ENCODE results near the gene AMY2B. TPM values are rescaled to one million over a fixed set of nuclear protein-coding genes. Genes with fewer than 3 reads are reported as not detected.
"Not testable (repeated sequence)": the region's sequence is repeated elsewhere in the genome, so short reads cannot be mapped to it uniquely, and the experiment has no call there.

The AMY2B gene
- total RNA-seq (10 to 100 TPM; 40.0 to 62.1 TPM), polyA plus RNA-seq (ENCODE audit: insufficient read length in 2 of 2) (10 to 100 TPM; 21.3 to 31.7 TPM)
- long read RNA-seq, donor 1, full-length matches to known transcripts, result 4 of 4 reads
- long read RNA-seq, donor 1, partial matches to known transcripts, result 0 of 4 reads
- long read RNA-seq, donor 1, other reads (novel, unspliced or antisense), result 0 of 4 reads
- long read RNA-seq, donor 2, result 0 reads
- long read RNA-seq, donor 3, result 0 reads
- long read RNA-seq, donor 4, partial matches to known transcripts, result 8 of 11 reads
- long read RNA-seq, donor 4, other reads (novel, unspliced or antisense), result 0 of 11 reads

- not testable (repeated sequence) for DNase-seq (ENCODE audit: low read depth in 4 of 6, low spot score in 6 of 6); H3K4me1 ChIP-seq (ENCODE audit: control insufficient read depth, insufficient read depth, low read length); H3K36me3 ChIP-seq (ENCODE audit: control insufficient read depth, insufficient read depth, low read length); H3K9me3 ChIP-seq (ENCODE audit: control insufficient read depth, insufficient read depth, low read length); H3K27ac ChIP-seq (ENCODE audit: low read depth, low read length); H3K27me3 ChIP-seq (ENCODE audit: control insufficient read depth, insufficient read depth, low read length); H3K4me3 ChIP-seq (ENCODE audit: low read depth, low read length)
- no CpG with 5 or more reads among the region's 2 CpGs for WGBS (ENCODE audit: insufficient coverage)
Observed at GRCh38 chr1:103571289-103571688, at the start of gene AMY2B. AMY2B (plus strand) TSS chr1:103571589; CDS start chr1:103571603, 14 bp downstream.

GRCh38 chr1:103523346-103523745 is 48.0 kb upstream of the AMY2B start:
- DNase-seq (ENCODE audit: low read depth in 4 of 6, low spot score in 6 of 6), result no peak
- no peaks in the 10 kb centered on the region for H3K9me3 ChIP-seq (ENCODE audit: control insufficient read depth, insufficient read depth, low read length)
- no peak overlapping the region for H3K4me3 ChIP-seq (ENCODE audit: low read depth, low read length)
- H3K36me3 ChIP-seq (ENCODE audit: control insufficient read depth, insufficient read depth, low read length), result no peaks in the 10 kb centered on the region
- H3K4me1 ChIP-seq (ENCODE audit: control insufficient read depth, insufficient read depth, low read length), result no peaks in the 10 kb centered on the region
- H3K27me3 ChIP-seq (ENCODE audit: control insufficient read depth, insufficient read depth, low read length), result no peaks in the 10 kb centered on the region
- no CpG with 5 or more reads among the region's 3 CpGs for WGBS (ENCODE audit: insufficient coverage)
- no peak overlapping the region for H3K27ac ChIP-seq (ENCODE audit: low read depth, low read length)

GRCh38 chr1:103525114-103525606 is 46.2 kb upstream of the AMY2B start:
- Histone ChIP-seq H3K4me3 (ENCODE audit: low read depth, low read length) (peak overlapping the region; percentile 41), H3K9me3 (ENCODE audit: control insufficient read depth, insufficient read depth, low read length) (no peaks in the 10 kb centered on the region), H3K27me3 (ENCODE audit: control insufficient read depth, insufficient read depth, low read length) (no peaks in the 10 kb centered on the region), H3K36me3 (ENCODE audit: control insufficient read depth, insufficient read depth, low read length) (peaks cover 2% of the 10 kb centered on the region), H3K4me1 (ENCODE audit: control insufficient read depth, insufficient read depth, low read length) (no peaks in the 10 kb centered on the region), H3K27ac (ENCODE audit: low read depth, low read length) (no peak overlapping the region)
- WGBS (ENCODE audit: insufficient coverage), result no CpG with 5 or more reads among the region's 34 CpGs
- peak in 4 of 6 donors; percentile 11 to 73 (median 46) for DNase-seq (ENCODE audit: low read depth in 4 of 6, low spot score in 6 of 6)

GRCh38 chr1:103525607-103526507 is 45.5 kb upstream of the AMY2B start, which contains the start of gene RNPC3:
RNPC3 (plus strand) TSS chr1:103525699; CDS start chr1:103526071, 372 bp downstream.
- no peaks in the 10 kb centered on the region for H3K9me3 ChIP-seq (ENCODE audit: control insufficient read depth, insufficient read depth, low read length)
- H3K4me1 ChIP-seq (ENCODE audit: control insufficient read depth, insufficient read depth, low read length), result no peaks in the 10 kb centered on the region
- DNase-seq (ENCODE audit: low read depth in 4 of 6, low spot score in 6 of 6), result peak; percentile 81 to 98 (median 94)
- WGBS (ENCODE audit: insufficient coverage), result under 1% methylated on average over 44 of the region's 62 CpGs
- H3K4me3 ChIP-seq (ENCODE audit: low read depth, low read length), result peak within 1 kb of the TSS; percentile 95
- peaks cover 2% of the 10 kb centered on the region for H3K36me3 ChIP-seq (ENCODE audit: control insufficient read depth, insufficient read depth, low read length)
- H3K27me3 ChIP-seq (ENCODE audit: control insufficient read depth, insufficient read depth, low read length), result no peaks in the 10 kb centered on the region
- H3K27ac ChIP-seq (ENCODE audit: low read depth, low read length), result peak within 1 kb of the TSS; percentile 90

- Histone ChIP-seq H3K4me3 (ENCODE audit: low read depth, low read length) (no peak overlapping the region), H3K36me3 (ENCODE audit: control insufficient read depth, insufficient read depth, low read length) (peaks cover 2% of the 10 kb centered on the region), H3K27me3 (ENCODE audit: control insufficient read depth, insufficient read depth, low read length) (no peaks in the 10 kb centered on the region), H3K4me1 (ENCODE audit: control insufficient read depth, insufficient read depth, low read length) (no peaks in the 10 kb centered on the region), H3K27ac (ENCODE audit: low read depth, low read length) (no peak overlapping the region), H3K9me3 (ENCODE audit: control insufficient read depth, insufficient read depth, low read length) (no peaks in the 10 kb centered on the region)
- DNase-seq (ENCODE audit: low read depth in 4 of 6, low spot score in 6 of 6), result no peak
- 20% methylated on average over 1 of the region's 2 CpGs for WGBS (ENCODE audit: insufficient coverage)
Observed at GRCh38 chr1:103527331-103527730, 44.1 kb upstream of the AMY2B start.

- H3K27ac ChIP-seq (ENCODE audit: low read depth, low read length), result no peak overlapping the region
- H3K27me3 ChIP-seq (ENCODE audit: control insufficient read depth, insufficient read depth, low read length), result no peaks in the 10 kb centered on the region
- H3K4me3 ChIP-seq (ENCODE audit: low read depth, low read length), result no peak overlapping the region
- DNase-seq (ENCODE audit: low read depth in 4 of 6, low spot score in 6 of 6), result no peak
- no peaks in the 10 kb centered on the region for H3K4me1 ChIP-seq (ENCODE audit: control insufficient read depth, insufficient read depth, low read length)
- peaks cover 2% of the 10 kb centered on the region for H3K36me3 ChIP-seq (ENCODE audit: control insufficient read depth, insufficient read depth, low read length)
- no peaks in the 10 kb centered on the region for H3K9me3 ChIP-seq (ENCODE audit: control insufficient read depth, insufficient read depth, low read length)
- 93% methylated on average over 6 of the region's 8 CpGs for WGBS (ENCODE audit: insufficient coverage)
Observed at GRCh38 chr1:103529746-103530145, 41.6 kb upstream of the AMY2B start.

GRCh38 chr1:103538226-103538625 is 33.2 kb upstream of the AMY2B start:
- Histone ChIP-seq H3K27ac (ENCODE audit: low read depth, low read length) (no peak overlapping the region), H3K36me3 (ENCODE audit: control insufficient read depth, insufficient read depth, low read length) (peaks cover 13% of the 10 kb centered on the region), H3K4me1 (ENCODE audit: control insufficient read depth, insufficient read depth, low read length) (no peaks in the 10 kb centered on the region), H3K27me3 (ENCODE audit: control insufficient read depth, insufficient read depth, low read length) (no peaks in the 10 kb centered on the region), H3K9me3 (ENCODE audit: control insufficient read depth, insufficient read depth, low read length) (no peaks in the 10 kb centered on the region), H3K4me3 (ENCODE audit: low read depth, low read length) (no peak overlapping the region)
- WGBS (ENCODE audit: insufficient coverage), result no CpG with 5 or more reads among the region's 2 CpGs
- DNase-seq (ENCODE audit: low read depth in 4 of 6, low spot score in 6 of 6), result no peak

GRCh38 chr1:103541431-103541830 is 30.0 kb upstream of the AMY2B start:
- H3K4me1 ChIP-seq (ENCODE audit: control insufficient read depth, insufficient read depth, low read length), result no peaks in the 10 kb centered on the region

GRCh38 chr1:103546496-103546895 is 24.9 kb upstream of the AMY2B start:
- no peak overlapping the region for H3K4me3 ChIP-seq (ENCODE audit: low read depth, low read length)
- H3K36me3 ChIP-seq (ENCODE audit: control insufficient read depth, insufficient read depth, low read length), result peaks cover 9% of the 10 kb centered on the region
- H3K27ac ChIP-seq (ENCODE audit: low read depth, low read length), result no peak overlapping the region
- no peaks in the 10 kb centered on the region for H3K9me3 ChIP-seq (ENCODE audit: control insufficient read depth, insufficient read depth, low read length)
- no peak for DNase-seq (ENCODE audit: low read depth in 4 of 6, low spot score in 6 of 6)
- WGBS (ENCODE audit: insufficient coverage), result 100% methylated on average over 1 of the region's 1 CpG
- H3K27me3 ChIP-seq (ENCODE audit: control insufficient read depth, insufficient read depth, low read length), result no peaks in the 10 kb centered on the region
- no peaks in the 10 kb centered on the region for H3K4me1 ChIP-seq (ENCODE audit: control insufficient read depth, insufficient read depth, low read length)

More at GRCh38 chr1:103541431-103541830, 30.0 kb upstream of the AMY2B start:
- Histone ChIP-seq H3K9me3 (ENCODE audit: control insufficient read depth, insufficient read depth, low read length) (no peaks in the 10 kb centered on the region), H3K27ac (ENCODE audit: low read depth, low read length) (no peak overlapping the region), H3K36me3 (ENCODE audit: control insufficient read depth, insufficient read depth, low read length) (peaks cover 13% of the 10 kb centered on the region), H3K4me3 (ENCODE audit: low read depth, low read length) (no peak overlapping the region), H3K27me3 (ENCODE audit: control insufficient read depth, insufficient read depth, low read length) (no peaks in the 10 kb centered on the region)
- 86% methylated on average over 1 of the region's 3 CpGs for WGBS (ENCODE audit: insufficient coverage)
- no peak for DNase-seq (ENCODE audit: low read depth in 4 of 6, low spot score in 6 of 6)

All from spinal cord (tissue), 10 donors.